HEK293 (cell line): ENCODE results near the gene CORO6.
A peak's percentile ranks its signal among the peaks of the same experiment; 100 is the strongest.

Source experiments
- BCL11B ChIP-seq: fragments of 450-650 bp; formaldehyde crosslinking; IDR thresholded peaks from 2 replicates; pipeline ENCODE4 v1.5.1; 2016; ENCODE audit warnings: low read depth, missing biosample characterization, missing genetic modification characterization
- EGR2 ChIP-seq: fragments of 450-650 bp; formaldehyde crosslinking; IDR thresholded peaks from 2 replicates; pipeline ENCODE4 v1.5.1; 2016; ENCODE audit warnings: low read depth, missing biosample characterization, missing genetic modification characterization
- GLIS2 ChIP-seq: fragments of 450-650 bp; formaldehyde crosslinking; IDR thresholded peaks from 2 replicates; pipeline ENCODE4 v1.5.1; 2016; ENCODE audit warnings: missing biosample characterization, missing genetic modification characterization
- KLF1 ChIP-seq: fragments of 450-650 bp; formaldehyde crosslinking; IDR thresholded peaks from 2 replicates; pipeline ENCODE4 v1.5.1; 2016; ENCODE audit warnings: missing biosample characterization, missing genetic modification characterization
- KLF10 ChIP-seq: fragments of 450-650 bp; IDR thresholded peaks from 2 replicates; pipeline ENCODE4 v1.5.1; 2018; ENCODE audit warnings: missing biosample characterization, mild to moderate bottlenecking, missing genetic modification characterization
- KLF8 ChIP-seq: fragments of 450-650 bp; formaldehyde crosslinking; IDR thresholded peaks from 2 replicates; pipeline ENCODE4 v1.5.1; 2016; ENCODE audit warnings: missing biosample characterization, missing genetic modification characterization
- KLF9 ChIP-seq: fragments of 450-650 bp; formaldehyde crosslinking; IDR thresholded peaks from 2 replicates; pipeline ENCODE4 v1.5.1; 2016; ENCODE audit warnings: missing biosample characterization, missing genetic modification characterization, low read depth
- MZF1 ChIP-seq: fragments of 450-650 bp; formaldehyde crosslinking; IDR thresholded peaks from 2 replicates; pipeline ENCODE4 v1.5.1; 2017; ENCODE audit warnings: missing biosample characterization, missing genetic modification characterization, borderline replicate concordance
- RBAK ChIP-seq: fragments of 450-650 bp; formaldehyde crosslinking; IDR thresholded peaks from 2 replicates; pipeline ENCODE4 v1.5.1; 2016; ENCODE audit warnings: missing biosample characterization, missing genetic modification characterization
- ZBTB10 ChIP-seq: fragments of 450-650 bp; formaldehyde crosslinking; IDR thresholded peaks from 2 replicates; pipeline ENCODE4 v1.5.1; 2016; ENCODE audit warnings: missing biosample characterization, missing genetic modification characterization
- ZBTB48 ChIP-seq: fragments of 450-650 bp; formaldehyde crosslinking; IDR thresholded peaks from 2 replicates; pipeline ENCODE4 v1.5.1; 2016; ENCODE audit warnings: missing biosample characterization, missing genetic modification characterization
- ZBTB7A ChIP-seq: fragments of 450-650 bp; formaldehyde crosslinking; IDR thresholded peaks from 2 replicates; pipeline ENCODE4 v1.5.1; 2016; ENCODE audit warnings: low read depth, missing biosample characterization, missing genetic modification characterization
- ZIC2 ChIP-seq: fragments of 450-650 bp; formaldehyde crosslinking; IDR thresholded peaks from 2 replicates; pipeline ENCODE4 v1.5.1; 2016; ENCODE audit warnings: missing biosample characterization, missing genetic modification characterization
- ZNF221 ChIP-seq: fragments of 450-650 bp; formaldehyde crosslinking; IDR thresholded peaks from 2 replicates; pipeline ENCODE4 v1.5.1; 2017; ENCODE audit warnings: missing biosample characterization, missing genetic modification characterization, borderline replicate concordance
- ZNF239 ChIP-seq: fragments of 450-650 bp; formaldehyde crosslinking; IDR thresholded peaks from 2 replicates; pipeline ENCODE4 v1.5.1; 2016; ENCODE audit warnings: missing biosample characterization, missing genetic modification characterization
- ZNF37A ChIP-seq: fragments of 450-650 bp; IDR thresholded peaks from 2 replicates; pipeline ENCODE4 v1.5.1; 2018; ENCODE audit warnings: missing biosample characterization, missing genetic modification characterization
- ZNF404 ChIP-seq: fragments of 450-650 bp; formaldehyde crosslinking; IDR thresholded peaks from 2 replicates; pipeline ENCODE4 v1.5.1; 2017; ENCODE audit warnings: missing biosample characterization, missing genetic modification characterization
- ZNF558 ChIP-seq: fragments of 450-650 bp; formaldehyde crosslinking; IDR thresholded peaks from 2 replicates; pipeline ENCODE4 v1.5.1; 2016; ENCODE audit warnings: missing biosample characterization, missing genetic modification characterization
- ZNF623 ChIP-seq: fragments of 450-650 bp; formaldehyde crosslinking; IDR thresholded peaks from 2 replicates; pipeline ENCODE4 v1.5.1; 2016; ENCODE audit warnings: missing biosample characterization, missing genetic modification characterization
- ZNF658 ChIP-seq: fragments of 450-650 bp; formaldehyde crosslinking; IDR thresholded peaks from 2 replicates; pipeline ENCODE4; 2016; ENCODE audit warnings: missing biosample characterization, missing genetic modification characterization
- ZNF664 ChIP-seq: fragments of 450-650 bp; formaldehyde crosslinking; IDR thresholded peaks from 2 replicates; pipeline ENCODE4 v1.5.1; 2016; ENCODE audit warnings: missing biosample characterization, missing genetic modification characterization
- ZNF777 ChIP-seq: fragments of 450-650 bp; formaldehyde crosslinking; IDR thresholded peaks from 2 replicates; pipeline ENCODE4 v1.5.1; 2017; ENCODE audit warnings: missing biosample characterization, missing genetic modification characterization, borderline replicate concordance
- ZNF837 ChIP-seq: fragments of 450-650 bp; formaldehyde crosslinking; IDR thresholded peaks from 2 replicates; pipeline ENCODE4 v1.5.1; 2016; ENCODE audit warnings: missing biosample characterization, missing genetic modification characterization
- TF ChIP-seq, protein P1 (sequence below): IDR thresholded peaks from 2 replicates; pipeline ENCODE4 v1.6.1; 2011; ENCODE audit warnings: mild to moderate bottlenecking, low read depth, low read length, borderline replicate concordance
- TF ChIP-seq, protein P2 (sequence below): fragments of 450-650 bp; formaldehyde crosslinking; IDR thresholded peaks from 2 replicates; pipeline ENCODE4 v1.5.1; 2016; ENCODE audit warnings: missing biosample characterization, missing genetic modification characterization
- TF ChIP-seq, protein P3 (sequence below): fragments of 450-650 bp; formaldehyde crosslinking; IDR thresholded peaks from 2 replicates; pipeline ENCODE4 v1.5.1; 2016; ENCODE audit warnings: missing biosample characterization, missing genetic modification characterization
- TF ChIP-seq, protein P4 (sequence below): fragments of 450-650 bp; formaldehyde crosslinking; IDR thresholded peaks from 2 replicates; pipeline ENCODE4 v1.5.1; 2016; ENCODE audit warnings: missing biosample characterization, missing genetic modification characterization

Gene CORO6

DNA sequence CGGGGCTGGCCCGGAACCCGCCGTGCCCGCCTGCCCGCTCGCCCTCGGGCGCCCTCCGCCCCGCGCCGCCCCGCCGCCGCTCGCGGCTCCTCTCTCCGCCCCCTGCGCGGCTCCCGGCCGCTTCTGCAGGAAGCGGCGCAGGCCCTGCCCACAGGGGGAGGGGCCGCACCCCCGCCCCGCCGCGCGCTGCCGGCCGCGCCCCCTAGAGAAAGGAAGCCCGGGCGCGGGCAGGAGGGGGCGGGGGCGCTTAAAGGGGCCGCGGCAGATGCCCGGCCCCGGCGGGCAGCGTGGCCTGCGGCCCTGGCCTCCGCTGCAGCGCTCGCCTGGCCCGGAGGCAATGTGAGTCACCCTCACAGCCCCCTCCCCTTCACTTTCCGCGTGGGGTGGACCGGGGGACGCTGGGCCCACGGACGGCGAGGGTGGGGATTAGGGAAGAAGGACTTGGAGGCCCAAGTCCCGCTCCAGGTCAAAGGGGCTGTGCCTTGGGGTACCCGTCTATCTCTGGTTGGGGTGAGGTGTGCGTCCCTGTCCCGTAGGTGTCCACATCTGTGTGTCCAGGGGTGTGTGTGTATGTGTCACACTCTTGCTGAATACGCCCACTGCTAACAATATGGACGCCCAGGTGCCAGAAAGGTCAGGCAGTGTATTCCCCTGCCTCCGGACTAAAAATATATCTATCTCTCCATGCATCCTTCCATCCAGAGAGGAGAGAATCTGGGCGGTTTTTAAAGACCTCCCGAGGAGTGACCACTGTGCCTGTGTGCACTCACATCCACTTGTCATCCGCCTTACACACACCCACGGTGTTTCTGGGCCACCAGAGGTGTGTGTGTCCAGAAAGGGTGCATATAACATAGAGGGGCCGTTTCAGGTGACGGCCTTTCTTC is 32.9 kb downstream of the CORO6 start, which contains the start of gene GIT1 (continued):
- peak; percentile 62; the same call in 1 of the 2 replicates for TF ChIP-seq ZBTB10 (tag by site-specific recombination)
- no peak for TF ChIP-seq KLF1 (tag by site-specific recombination)
- TF ChIP-seq MZF1 (tag by site-specific recombination) = no peak
- TF ChIP-seq KLF8 = peak; percentile 23; the same call in 1 of the 2 replicates
- TF ChIP-seq ZBTB7A (tag by site-specific recombination) = peak; percentile 67; the same call in 1 of the 2 replicates
- TF ChIP-seq GLIS2 (tag by site-specific recombination) = no peak
- no peak for TF ChIP-seq ZNF404 (tag by site-specific recombination)
- TF ChIP-seq ZNF777 (tag by site-specific recombination) = no peak
- TF ChIP-seq, protein P1, sequence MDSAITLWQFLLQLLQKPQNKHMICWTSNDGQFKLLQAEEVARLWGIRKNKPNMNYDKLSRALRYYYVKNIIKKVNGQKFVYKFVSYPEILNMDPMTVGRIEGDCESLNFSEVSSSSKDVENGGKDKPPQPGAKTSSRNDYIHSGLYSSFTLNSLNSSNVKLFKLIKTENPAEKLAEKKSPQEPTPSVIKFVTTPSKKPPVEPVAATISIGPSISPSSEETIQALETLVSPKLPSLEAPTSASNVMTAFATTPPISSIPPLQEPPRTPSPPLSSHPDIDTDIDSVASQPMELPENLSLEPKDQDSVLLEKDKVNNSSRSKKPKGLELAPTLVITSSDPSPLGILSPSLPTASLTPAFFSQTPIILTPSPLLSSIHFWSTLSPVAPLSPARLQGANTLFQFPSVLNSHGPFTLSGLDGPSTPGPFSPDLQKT = no peak
- TF ChIP-seq, protein P2, sequence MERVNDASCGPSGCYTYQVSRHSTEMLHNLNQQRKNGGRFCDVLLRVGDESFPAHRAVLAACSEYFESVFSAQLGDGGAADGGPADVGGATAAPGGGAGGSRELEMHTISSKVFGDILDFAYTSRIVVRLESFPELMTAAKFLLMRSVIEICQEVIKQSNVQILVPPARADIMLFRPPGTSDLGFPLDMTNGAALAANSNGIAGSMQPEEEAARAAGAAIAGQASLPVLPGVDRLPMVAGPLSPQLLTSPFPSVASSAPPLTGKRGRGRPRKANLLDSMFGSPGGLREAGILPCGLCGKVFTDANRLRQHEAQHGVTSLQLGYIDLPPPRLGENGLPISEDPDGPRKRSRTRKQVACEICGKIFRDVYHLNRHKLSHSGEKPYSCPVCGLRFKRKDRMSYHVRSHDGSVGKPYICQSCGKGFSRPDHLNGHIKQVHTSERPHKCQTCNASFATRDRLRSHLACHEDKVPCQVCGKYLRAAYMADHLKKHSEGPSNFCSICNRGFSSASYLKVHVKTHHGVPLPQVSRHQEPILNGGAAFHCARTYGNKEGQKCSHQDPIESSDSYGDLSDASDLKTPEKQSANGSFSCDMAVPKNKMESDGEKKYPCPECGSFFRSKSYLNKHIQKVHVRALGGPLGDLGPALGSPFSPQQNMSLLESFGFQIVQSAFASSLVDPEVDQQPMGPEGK = peak; percentile 21
- TF ChIP-seq ZNF239 (tag by site-specific recombination) = no peak
- TF ChIP-seq EGR2 = peak; percentile 59
- TF ChIP-seq, protein P3, sequence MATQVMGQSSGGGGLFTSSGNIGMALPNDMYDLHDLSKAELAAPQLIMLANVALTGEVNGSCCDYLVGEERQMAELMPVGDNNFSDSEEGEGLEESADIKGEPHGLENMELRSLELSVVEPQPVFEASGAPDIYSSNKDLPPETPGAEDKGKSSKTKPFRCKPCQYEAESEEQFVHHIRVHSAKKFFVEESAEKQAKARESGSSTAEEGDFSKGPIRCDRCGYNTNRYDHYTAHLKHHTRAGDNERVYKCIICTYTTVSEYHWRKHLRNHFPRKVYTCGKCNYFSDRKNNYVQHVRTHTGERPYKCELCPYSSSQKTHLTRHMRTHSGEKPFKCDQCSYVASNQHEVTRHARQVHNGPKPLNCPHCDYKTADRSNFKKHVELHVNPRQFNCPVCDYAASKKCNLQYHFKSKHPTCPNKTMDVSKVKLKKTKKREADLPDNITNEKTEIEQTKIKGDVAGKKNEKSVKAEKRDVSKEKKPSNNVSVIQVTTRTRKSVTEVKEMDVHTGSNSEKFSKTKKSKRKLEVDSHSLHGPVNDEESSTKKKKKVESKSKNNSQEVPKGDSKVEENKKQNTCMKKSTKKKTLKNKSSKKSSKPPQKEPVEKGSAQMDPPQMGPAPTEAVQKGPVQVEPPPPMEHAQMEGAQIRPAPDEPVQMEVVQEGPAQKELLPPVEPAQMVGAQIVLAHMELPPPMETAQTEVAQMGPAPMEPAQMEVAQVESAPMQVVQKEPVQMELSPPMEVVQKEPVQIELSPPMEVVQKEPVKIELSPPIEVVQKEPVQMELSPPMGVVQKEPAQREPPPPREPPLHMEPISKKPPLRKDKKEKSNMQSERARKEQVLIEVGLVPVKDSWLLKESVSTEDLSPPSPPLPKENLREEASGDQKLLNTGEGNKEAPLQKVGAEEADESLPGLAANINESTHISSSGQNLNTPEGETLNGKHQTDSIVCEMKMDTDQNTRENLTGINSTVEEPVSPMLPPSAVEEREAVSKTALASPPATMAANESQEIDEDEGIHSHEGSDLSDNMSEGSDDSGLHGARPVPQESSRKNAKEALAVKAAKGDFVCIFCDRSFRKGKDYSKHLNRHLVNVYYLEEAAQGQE = no peak; the same call in 1 of the 2 replicates
- no peak for TF ChIP-seq ZIC2 (tag by site-specific recombination)
- TF ChIP-seq, protein P4, sequence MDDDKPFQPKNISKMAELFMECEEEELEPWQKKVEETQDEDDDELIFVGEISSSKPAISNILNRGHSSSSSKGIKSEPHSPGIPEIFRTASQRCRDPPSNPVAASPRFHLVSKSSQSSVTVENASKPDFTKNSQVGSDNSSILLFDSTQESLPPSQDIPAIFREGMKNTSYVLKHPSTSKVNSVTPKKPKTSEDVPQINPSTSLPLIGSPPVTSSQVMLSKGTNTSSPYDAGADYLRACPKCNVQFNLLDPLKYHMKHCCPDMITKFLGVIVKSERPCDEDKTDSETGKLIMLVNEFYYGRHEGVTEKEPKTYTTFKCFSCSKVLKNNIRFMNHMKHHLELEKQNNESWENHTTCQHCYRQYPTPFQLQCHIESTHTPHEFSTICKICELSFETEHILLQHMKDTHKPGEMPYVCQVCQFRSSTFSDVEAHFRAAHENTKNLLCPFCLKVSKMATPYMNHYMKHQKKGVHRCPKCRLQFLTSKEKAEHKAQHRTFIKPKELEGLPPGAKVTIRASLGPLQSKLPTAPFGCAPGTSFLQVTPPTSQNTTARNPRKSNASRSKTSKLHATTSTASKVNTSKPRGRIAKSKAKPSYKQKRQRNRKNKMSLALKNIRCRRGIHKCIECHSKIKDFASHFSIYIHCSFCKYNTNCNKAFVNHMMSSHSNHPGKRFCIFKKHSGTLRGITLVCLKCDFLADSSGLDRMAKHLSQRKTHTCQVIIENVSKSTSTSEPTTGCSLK (tag by site-specific recombination) = no peak
- no peak for TF ChIP-seq ZNF837 (tag by site-specific recombination)
- no peak for TF ChIP-seq ZNF221 (tag by site-specific recombination)
- no peak for TF ChIP-seq ZNF37A
- no peak for TF ChIP-seq RBAK (tag by site-specific recombination)
- no peak for TF ChIP-seq ZNF658 (tag by site-specific recombination)
- peak; percentile 44 for TF ChIP-seq KLF9 (tag by site-specific recombination)
- TF ChIP-seq ZNF558 (tag by site-specific recombination) = no peak
- peak; percentile 68 for TF ChIP-seq BCL11B
- no peak; the same call in 1 of the 2 replicates for TF ChIP-seq ZNF623 (tag by site-specific recombination)
- no peak for TF ChIP-seq ZNF664 (tag by site-specific recombination)
- TF ChIP-seq KLF10 (tag by site-specific recombination) = peak; percentile 93
- 0 out of 2 replicates have a peak, but pooled peaks have one; percentile 13 for TF ChIP-seq ZBTB48 (tag by site-specific recombination)
